Measurements from ENCODE around the gene OR5B21. TPM values are rescaled to one million over a fixed set of nuclear protein-coding genes. Genes with fewer than 3 reads are reported as not detected.

OR5B21 gene
- total RNA-seq: not detected
- not detected for polyA plus RNA-seq
- long read RNA-seq, donor 1: 0 reads
- long read RNA-seq, donor 2: 0 reads
- long read RNA-seq, donor 3: 0 reads
- long read RNA-seq, donor 4: 0 reads
- long read RNA-seq, donor 5: 0 reads
- long read RNA-seq, donor 6: 0 reads
- long read RNA-seq, donor 7: 0 reads
- long read RNA-seq, donor 8: 0 reads
- long read RNA-seq, donor 9: 0 reads
- long read RNA-seq, donor 10: 0 reads

DNA sequence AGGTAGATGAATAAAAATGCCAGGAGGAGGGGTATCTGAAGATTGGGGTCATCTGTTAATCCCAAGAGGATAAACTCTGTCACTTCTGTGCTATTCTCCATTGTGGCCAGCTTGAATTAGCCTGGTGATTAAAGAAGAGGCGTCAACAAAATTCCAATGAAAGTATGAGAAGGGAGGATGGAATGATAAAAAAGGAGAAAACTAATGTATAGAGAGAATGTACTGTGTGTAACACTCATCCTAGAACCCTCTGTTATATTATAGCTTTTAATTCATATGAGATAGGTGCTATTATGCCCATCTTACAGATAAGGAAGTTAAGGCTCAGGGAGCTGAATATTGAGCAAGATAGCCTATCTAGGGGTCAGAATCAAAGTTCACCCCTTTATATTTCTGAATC lies at the start of gene OR5B21:
Gene OR5B21, minus strand, starts transcription at position 101 of the 400 bp plus-strand sequence. Its CDS starts 0 bp downstream, at position 101.
- no peaks in the 10 kb centered on the region for H3K4me1 ChIP-seq (replicated peaks in 1 of 2)
- no peak for DNase-seq
- H3K36me3 ChIP-seq (replicated peaks in 1 of 2): no peaks in the 10 kb centered on the region
- WGBS, 4 donors: 94 to 97% (median 96%) methylated on average over 1 of the region's 1 CpG
- no peak within 1 kb of the TSS for H3K27ac ChIP-seq
- H3K27me3 ChIP-seq: no peaks in the 10 kb centered on the region
- TF ChIP-seq, protein P1, sequence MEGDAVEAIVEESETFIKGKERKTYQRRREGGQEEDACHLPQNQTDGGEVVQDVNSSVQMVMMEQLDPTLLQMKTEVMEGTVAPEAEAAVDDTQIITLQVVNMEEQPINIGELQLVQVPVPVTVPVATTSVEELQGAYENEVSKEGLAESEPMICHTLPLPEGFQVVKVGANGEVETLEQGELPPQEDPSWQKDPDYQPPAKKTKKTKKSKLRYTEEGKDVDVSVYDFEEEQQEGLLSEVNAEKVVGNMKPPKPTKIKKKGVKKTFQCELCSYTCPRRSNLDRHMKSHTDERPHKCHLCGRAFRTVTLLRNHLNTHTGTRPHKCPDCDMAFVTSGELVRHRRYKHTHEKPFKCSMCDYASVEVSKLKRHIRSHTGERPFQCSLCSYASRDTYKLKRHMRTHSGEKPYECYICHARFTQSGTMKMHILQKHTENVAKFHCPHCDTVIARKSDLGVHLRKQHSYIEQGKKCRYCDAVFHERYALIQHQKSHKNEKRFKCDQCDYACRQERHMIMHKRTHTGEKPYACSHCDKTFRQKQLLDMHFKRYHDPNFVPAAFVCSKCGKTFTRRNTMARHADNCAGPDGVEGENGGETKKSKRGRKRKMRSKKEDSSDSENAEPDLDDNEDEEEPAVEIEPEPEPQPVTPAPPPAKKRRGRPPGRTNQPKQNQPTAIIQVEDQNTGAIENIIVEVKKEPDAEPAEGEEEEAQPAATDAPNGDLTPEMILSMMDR (IDR thresholded peaks at IDR 0.05): no peak
- TF ChIP-seq POLR2A (IDR thresholded peaks at IDR 0.05): no peak
- no peak within 1 kb of the TSS for H3K4me3 ChIP-seq
- no peaks in the 10 kb centered on the region for H3K9me3 ChIP-seq (replicated peaks in 1 of 3)
- intact Hi-C loops (cut with DNase I): no loop called here

DNA sequence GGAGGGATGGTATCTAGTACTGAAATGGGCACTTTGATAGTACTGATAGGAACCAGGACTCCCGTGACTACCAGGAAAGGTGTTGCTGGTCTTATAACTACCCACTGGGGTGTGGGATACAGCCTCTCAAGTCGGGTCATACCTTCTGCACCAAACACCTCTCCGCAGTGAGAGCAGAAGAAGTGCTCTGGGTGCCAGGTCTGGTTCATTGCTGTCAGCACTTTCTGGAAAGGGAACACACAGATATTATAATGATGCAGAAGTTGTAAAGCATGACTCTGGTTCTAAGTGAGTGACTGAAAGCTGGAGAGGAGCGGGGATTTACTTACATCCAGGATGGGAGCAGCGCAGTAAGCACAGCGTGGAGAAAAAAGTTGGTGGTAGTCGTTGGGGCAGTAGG lies 41.7 kb upstream of the OR5B21 start:
- Histone ChIP-seq H3K27me3 (no peaks in the 10 kb centered on the region), H3K4me1 (replicated peaks in 1 of 2) (no peaks in the 10 kb centered on the region), H3K9me3 (replicated peaks in 1 of 3) (no peaks in the 10 kb centered on the region), H3K36me3 (replicated peaks in 1 of 2) (peaks cover 0 to 89% of the 10 kb centered on the region in 2 donors), H3K27ac (no peak overlapping the region), H3K4me3 (no peak overlapping the region)
- TF ChIP-seq, protein P1 (IDR thresholded peaks at IDR 0.05): no peak
- TF ChIP-seq POLR2A (IDR thresholded peaks at IDR 0.05): no peak
- 95 to 98% (median 97%) methylated on average over 7 of the region's 7 CpGs for WGBS, 4 donors
- DNase-seq: no peak
- intact Hi-C loops (cut with DNase I): no loop called here

DNA sequence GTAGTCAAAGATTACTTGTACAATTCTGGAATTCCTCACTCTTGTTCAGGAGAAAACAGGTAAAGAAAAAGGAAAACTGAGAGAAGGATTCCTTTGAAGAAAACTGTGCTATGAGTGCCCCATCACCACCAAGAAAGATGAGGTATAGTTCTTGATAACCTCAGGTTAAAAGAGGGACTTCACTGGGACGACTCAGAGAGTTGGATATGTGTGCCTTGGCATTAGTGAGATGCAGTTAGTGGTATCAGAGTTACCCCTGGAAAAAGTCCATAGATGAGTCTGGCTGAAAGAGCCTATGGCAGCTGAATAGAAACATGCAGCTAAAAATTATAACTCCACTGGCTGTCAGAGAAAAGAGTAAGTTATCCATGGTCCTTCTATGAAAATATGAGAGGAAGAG lies 38.9 kb upstream of the OR5B21 start:
- WGBS, 4 donors: 82 to 96% (median 89%) methylated on average over 1 of the region's 1 CpG
- H3K9me3 ChIP-seq (replicated peaks in 1 of 3): no peaks in the 10 kb centered on the region
- no peak for TF ChIP-seq POLR2A (IDR thresholded peaks at IDR 0.05)
- no peaks in the 10 kb centered on the region for H3K27me3 ChIP-seq
- no peak overlapping the region for H3K27ac ChIP-seq
- no peak overlapping the region for H3K4me3 ChIP-seq
- peaks cover 0 to 62% of the 10 kb centered on the region in 2 donors for H3K36me3 ChIP-seq (replicated peaks in 1 of 2)
- no peak for DNase-seq
- no peaks in the 10 kb centered on the region for H3K4me1 ChIP-seq (replicated peaks in 1 of 2)
- intact Hi-C loops (cut with DNase I): no loop called here

DNA sequence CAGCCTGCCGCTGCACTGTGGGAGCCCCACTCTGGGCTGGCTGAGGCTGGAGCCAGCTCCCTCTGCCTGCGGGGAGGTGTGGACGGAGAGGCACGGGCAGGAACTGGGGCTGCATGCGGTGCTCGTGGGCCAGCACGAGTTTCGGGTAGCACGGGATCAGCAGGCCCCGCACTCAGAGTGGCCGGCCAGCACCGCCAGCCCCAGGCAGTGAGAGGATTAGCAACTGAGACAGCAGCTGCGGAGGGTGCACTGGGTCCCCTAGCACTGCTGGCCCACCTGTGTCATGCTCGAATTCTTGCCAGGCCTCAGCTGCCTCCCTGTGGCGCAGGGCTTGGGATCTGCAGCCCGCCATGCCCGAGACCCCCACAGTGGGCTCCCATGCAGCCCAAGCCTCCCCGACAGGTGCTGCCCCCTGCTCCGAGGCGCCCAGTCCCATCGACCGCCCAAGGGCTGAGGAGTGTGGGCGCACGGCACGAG lies 24.0 kb upstream of the OR5B21 start:
- no peaks in the 10 kb centered on the region for H3K9me3 ChIP-seq (replicated peaks in 1 of 3)
- H3K4me3 ChIP-seq: no peak overlapping the region
- no peaks in the 10 kb centered on the region for H3K4me1 ChIP-seq (replicated peaks in 1 of 2)
- H3K27ac ChIP-seq: no peak overlapping the region
- H3K27me3 ChIP-seq: no peaks in the 10 kb centered on the region
- DNase-seq: no peak
- intact Hi-C loops (cut with DNase I): no loop called here
- TF ChIP-seq, protein P1 (IDR thresholded peaks at IDR 0.05): no peak
- no peak for TF ChIP-seq POLR2A (IDR thresholded peaks at IDR 0.05)
- peaks cover 0 to 10% of the 10 kb centered on the region in 2 donors for H3K36me3 ChIP-seq (replicated peaks in 1 of 2)
- 93 to 100% (median 96%) methylated on average over 4 to 25 of the region's 25 CpGs for WGBS, 4 donors

DNA sequence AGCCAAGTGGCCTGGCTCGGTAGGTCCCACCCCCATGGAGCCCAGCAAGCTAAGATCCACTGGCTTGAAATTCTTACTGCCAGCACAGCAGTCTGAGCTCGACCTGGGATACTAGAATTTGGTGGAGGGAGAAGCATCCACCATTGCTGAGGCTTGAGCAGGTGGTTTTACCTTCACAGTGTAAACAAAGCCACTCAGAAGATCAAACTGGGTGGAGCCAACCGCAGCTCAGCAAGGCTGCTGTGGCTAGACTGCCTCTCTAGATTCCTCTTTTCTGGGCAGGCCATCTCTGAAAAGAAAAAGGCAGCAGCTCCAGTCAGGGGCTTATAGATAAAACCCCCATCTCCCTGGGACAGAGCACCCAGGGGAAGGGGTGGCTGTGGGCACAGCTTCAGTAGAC lies 22.3 kb upstream of the OR5B21 start:
- Histone ChIP-seq H3K27ac (no peak overlapping the region), H3K4me3 (no peak overlapping the region), H3K27me3 (no peaks in the 10 kb centered on the region), H3K4me1 (replicated peaks in 1 of 2) (no peaks in the 10 kb centered on the region), H3K36me3 (replicated peaks in 1 of 2) (peaks cover 0 to 10% of the 10 kb centered on the region in 2 donors), H3K9me3 (replicated peaks in 1 of 3) (no peaks in the 10 kb centered on the region)
- 90 to 91% (median 91%) methylated on average over 3 of the region's 3 CpGs for WGBS, 4 donors
- no peak for DNase-seq
- intact Hi-C loops (cut with DNase I): no loop called here
- TF ChIP-seq, protein P1 (IDR thresholded peaks at IDR 0.05): no peak
- no peak for TF ChIP-seq POLR2A (IDR thresholded peaks at IDR 0.05)

Data from adrenal gland (tissue), 19 donors.